Inferior parietal cortex (tissue), 1 donor: Measurements from ENCODE around the gene ALOX5AP.

ENCODE experiments used
- DNase-seq: peaks from one replicate; pipeline ENCODE4 v3.0.0-alpha.2; 2016; ENCODE audit errors: extremely low spot score

ALOX5AP gene

GRCh38 chr13:30714629-30715371, 20.5 kb upstream of the ALOX5AP start:
- no peak for DNase-seq

DNA sequence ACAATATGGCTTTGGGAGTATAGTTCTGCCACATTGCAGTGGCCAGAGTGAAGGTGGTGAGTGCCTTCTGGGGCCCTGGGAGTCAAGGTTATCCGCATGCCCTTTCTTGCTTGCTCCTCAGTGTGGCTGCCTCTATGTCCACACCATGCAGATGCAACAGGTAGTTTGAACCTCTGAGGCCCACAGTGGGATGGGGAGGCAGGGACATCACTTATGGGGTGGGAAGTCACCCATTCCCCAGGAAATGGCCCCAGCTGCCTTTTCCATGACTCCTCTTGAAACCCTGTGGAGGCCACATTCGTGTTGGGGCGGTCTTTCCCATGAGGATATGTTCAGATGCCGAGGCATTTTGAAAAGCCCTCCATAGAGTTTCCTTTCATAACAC, 20.0 kb upstream of the ALOX5AP start:
- DNase-seq: no peak

- no peak for DNase-seq
Measured at GRCh38 chr13:30715837-30716236, 19.5 kb upstream of the ALOX5AP start.

- DNase-seq: no peak
Measured at GRCh38 chr13:30718661-30719524, 16.4 kb upstream of the ALOX5AP start.

- DNase-seq: no peak
Measured at GRCh38 chr13:30719525-30719914, 15.8 kb upstream of the ALOX5AP start.

- DNase-seq: no peak
Measured at GRCh38 chr13:30720172-30720869, 15.0 kb upstream of the ALOX5AP start.

GRCh38 chr13:30721936-30722335, 13.4 kb upstream of the ALOX5AP start:
- no peak for DNase-seq

DNA sequence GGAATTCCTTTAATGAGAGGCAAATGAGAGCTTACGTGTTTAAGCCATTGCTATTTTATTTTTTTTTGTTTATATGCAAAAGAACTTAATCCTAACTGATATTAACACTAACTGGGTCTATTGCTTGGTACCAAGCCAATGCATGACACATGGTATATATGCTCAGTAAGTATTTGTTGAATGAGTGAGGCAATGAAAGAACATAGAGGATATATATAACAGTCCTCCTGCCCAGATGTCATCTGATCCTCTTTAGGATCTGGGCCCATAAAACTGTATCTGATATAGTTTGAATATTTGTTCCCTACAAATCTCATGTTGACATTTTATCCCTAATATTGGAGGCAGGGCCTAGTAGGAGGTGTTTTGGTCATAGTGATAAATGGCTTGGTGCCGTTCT, 13.0 kb upstream of the ALOX5AP start:
- DNase-seq: no peak

GRCh38 chr13:30724778-30725177, 10.6 kb upstream of the ALOX5AP start:
- DNase-seq: no peak

GRCh38 chr13:30725326-30726085, 9.8 kb upstream of the ALOX5AP start:
- no peak for DNase-seq

DNA sequence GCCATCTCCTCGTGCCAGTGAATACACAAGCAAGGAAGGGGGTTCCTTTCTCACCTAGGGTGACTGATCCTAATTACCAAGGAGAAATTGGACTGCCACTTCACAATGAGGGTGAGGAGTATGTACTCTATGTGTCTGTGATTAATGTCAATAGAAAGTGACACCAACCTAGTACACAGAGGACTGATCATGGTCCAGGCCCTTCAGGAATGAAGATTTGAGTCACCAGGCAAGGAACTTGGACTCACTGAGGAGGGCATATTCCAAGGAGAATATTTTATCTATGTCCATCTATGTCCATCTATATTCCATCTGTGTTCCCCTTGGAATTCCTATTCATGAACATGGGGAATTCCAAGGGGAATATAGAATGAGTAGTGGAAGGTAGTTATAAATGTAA, 9.2 kb upstream of the ALOX5AP start:
- DNase-seq: no peak

DNA sequence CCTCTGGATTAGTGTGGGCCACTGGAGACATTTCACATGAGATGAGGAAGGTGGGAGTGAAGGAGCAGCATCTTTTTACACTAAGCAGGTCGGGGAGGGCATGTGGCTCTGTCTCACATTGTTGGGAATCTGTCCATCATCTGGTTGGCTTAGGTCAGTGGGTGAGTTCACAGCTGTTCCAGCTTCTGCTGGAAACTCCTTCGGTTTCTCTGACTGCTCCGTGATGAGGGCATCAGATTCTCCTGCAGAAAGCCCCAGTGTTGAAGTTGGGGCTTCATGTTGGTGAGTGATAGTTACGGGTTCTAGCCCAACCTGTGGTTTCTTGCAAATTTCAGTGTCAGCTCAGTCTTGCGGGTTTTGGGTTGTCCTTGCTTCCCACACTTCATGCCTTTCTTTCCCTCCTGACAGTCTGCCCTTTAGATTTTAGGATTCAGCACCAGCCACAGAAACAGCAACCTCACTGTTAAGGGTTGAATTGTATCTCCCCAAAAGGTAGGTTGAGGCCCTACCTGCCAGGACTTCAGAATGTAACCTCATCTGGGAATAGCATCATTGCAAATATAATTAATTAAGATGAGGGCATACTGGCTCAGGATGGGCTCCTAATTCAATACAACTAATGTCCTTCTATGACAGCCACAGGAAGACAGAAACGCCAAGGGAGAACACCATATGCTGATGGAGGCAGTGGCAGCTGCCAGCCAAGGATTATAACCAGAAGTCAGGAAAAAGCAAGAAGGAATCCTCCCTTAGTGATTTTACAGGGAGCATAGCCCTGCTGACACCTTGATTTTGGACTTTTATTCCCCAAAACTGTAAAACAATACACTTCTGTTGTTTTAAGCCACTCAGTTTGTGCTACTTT, 7.6 kb upstream of the ALOX5AP start:
- DNase-seq: no peak

DNA sequence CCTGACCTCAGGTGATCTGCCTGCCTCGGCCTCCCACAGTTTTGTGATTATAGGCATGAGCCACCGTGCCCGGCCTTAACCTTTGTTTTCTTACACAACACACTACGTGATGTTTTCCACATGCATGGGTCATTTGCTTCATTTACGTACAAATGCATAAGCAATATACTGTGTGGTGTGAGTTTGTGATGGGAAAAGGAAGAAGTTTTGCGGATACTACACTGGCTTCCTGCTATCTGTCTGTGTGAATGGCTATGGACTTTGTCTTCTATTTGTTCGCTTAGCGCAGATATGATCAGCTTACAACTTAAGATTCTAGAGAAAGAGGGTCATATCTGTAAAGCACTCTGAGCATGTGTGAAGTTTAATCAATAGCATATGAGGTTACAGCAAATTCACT, 5.5 kb upstream of the ALOX5AP start:
- DNase-seq: no peak

GRCh38 chr13:30730526-30730925, 4.8 kb upstream of the ALOX5AP start:
- no peak for DNase-seq

DNA sequence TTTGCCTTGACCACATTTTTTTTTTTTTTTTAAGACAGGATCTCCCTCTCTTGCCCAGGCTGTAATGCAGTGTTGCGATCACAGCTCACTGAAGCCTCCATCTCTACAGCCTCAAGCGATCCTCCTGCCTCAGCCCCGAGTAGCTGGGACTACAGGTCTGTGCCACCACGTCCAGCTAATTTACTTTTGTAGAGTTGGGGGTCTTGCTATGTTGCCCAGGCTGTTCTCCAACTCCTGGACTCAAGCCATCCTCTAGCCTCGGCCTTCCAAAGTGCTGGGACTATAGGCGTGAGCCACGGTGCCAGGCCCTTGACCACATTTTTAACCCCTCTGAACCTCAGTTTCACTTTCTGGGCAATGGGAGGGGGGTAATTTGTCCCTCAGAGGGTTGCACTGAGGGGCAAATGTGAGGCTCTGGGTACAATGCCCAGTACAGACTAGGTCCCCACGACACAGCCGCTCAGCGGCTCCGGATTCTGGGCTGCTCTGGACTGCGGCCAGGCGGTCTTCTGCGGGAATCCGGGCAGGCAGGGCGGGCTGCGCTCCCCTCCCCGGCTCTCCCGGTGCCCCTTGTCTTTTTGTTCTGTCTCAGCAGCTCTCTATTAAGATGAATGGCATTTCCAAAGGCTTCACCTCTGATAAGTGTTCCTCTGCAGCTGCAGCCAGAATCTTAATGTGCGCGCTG, 3.8 kb upstream of the ALOX5AP start:
- DNase-seq: no peak

GRCh38 chr13:30732046-30732390, 3.3 kb upstream of the ALOX5AP start:
- DNase-seq: no peak

- no peak for DNase-seq
Measured at GRCh38 chr13:30734439-30734838, 904 bp upstream of the ALOX5AP start.

GRCh38 chr13:30735872-30736175, 481 bp downstream of the ALOX5AP start:
- no peak for DNase-seq

GRCh38 chr13:30736461-30737320, 1.3 kb downstream of the ALOX5AP start:
- no peak for DNase-seq
